HEK293 (cell line): ENCODE results near the gene FPR1.

Source experiments
- CTCF ChIA-PET: fragments of 350-600 bp; formaldehyde crosslinking; extraction: SDS; loops from one replicate; lab custom pipeline; 2021; ENCODE audit warnings: antibody characterized with exemption; lab: Yijun Ruan, JAX
- POLR2A ChIA-PET: fragments of 300-600 bp; formaldehyde crosslinking; extraction: SDS; loops from one replicate; lab custom pipeline; 2020; ENCODE audit warnings: antibody characterized with exemption, inconsistent platforms; lab: Yijun Ruan, JAX
- H3K27ac ChIP-seq: fragments of 200-500 bp; sonication (Bioruptor generic); 2 replicates; pipeline ENCODE4 v1.5.1; 2014; ENCODE audit warnings: low read depth, low read length, control low read depth, inconsistent platforms; ENCODE audit errors: extremely low read depth
- H3K36me3 ChIP-seq, 2 experiments: fragments of 200-500 bp in 1 of 2; sonication (Bioruptor generic) in 1 of 2; 1 replicate in 1 of 2; 2 replicates in 1 of 2; pipeline ENCODE4 v1.5.1; 2014 to 2017; ENCODE audit warnings: inconsistent platforms in 2 of 2, low read length in 2 of 2; ENCODE audit not compliant: control insufficient read depth in 2 of 2, insufficient read depth in 1 of 2
- H3K4me1 ChIP-seq: fragments of 200-500 bp; sonication (Bioruptor generic); 2 replicates; pipeline ENCODE4 v1.5.1; 2014; ENCODE audit warnings: mild to moderate bottlenecking, low read length, inconsistent platforms; ENCODE audit not compliant: control insufficient read depth, insufficient read depth
- H3K4me3 ChIP-seq: 2 replicates; pipeline ENCODE4 v1.5.1; 2011; ENCODE audit warnings: low read depth, mild to moderate bottlenecking, control low read depth, low read length, moderate library complexity
- H3K9me3 ChIP-seq: fragments of 200-500 bp; sonication (Bioruptor generic); 2 replicates; pipeline ENCODE4 v1.5.1; 2014; ENCODE audit warnings: low read depth, low read length, inconsistent platforms; ENCODE audit not compliant: control insufficient read depth, insufficient read depth
- EGR2 ChIP-seq: fragments of 450-650 bp; formaldehyde crosslinking; IDR thresholded peaks from 2 replicates; pipeline ENCODE4 v1.5.1; 2016; ENCODE audit warnings: low read depth, missing biosample characterization, missing genetic modification characterization
- HOXD13 ChIP-seq: sonication (generic); formaldehyde crosslinking; IDR thresholded peaks from 2 replicates; pipeline ENCODE4 v1.8.0; 2022; ENCODE audit warnings: missing genetic modification reagents, borderline replicate concordance
- INSM2 ChIP-seq: fragments of 450-650 bp; formaldehyde crosslinking; IDR thresholded peaks from 2 replicates; pipeline ENCODE4 v1.5.1; 2016; ENCODE audit warnings: missing biosample characterization, missing genetic modification characterization
- KLF16 ChIP-seq: fragments of 450-650 bp; formaldehyde crosslinking; IDR thresholded peaks from 2 replicates; pipeline ENCODE4 v1.5.1; 2017; ENCODE audit warnings: missing biosample characterization, missing genetic modification characterization
- KLF9 ChIP-seq: fragments of 450-650 bp; formaldehyde crosslinking; IDR thresholded peaks from 2 replicates; pipeline ENCODE4 v1.5.1; 2016; ENCODE audit warnings: missing biosample characterization, missing genetic modification characterization, low read depth
- MZF1 ChIP-seq: fragments of 450-650 bp; formaldehyde crosslinking; IDR thresholded peaks from 2 replicates; pipeline ENCODE4 v1.5.1; 2017; ENCODE audit warnings: missing biosample characterization, missing genetic modification characterization, borderline replicate concordance
- REST ChIP-seq: fragments of 450-650 bp; formaldehyde crosslinking; IDR thresholded peaks from 2 replicates; pipeline ENCODE4 v1.5.1; 2016; ENCODE audit warnings: missing biosample characterization, missing genetic modification characterization
- WT1 ChIP-seq: fragments of 450-650 bp; formaldehyde crosslinking; IDR thresholded peaks from 2 replicates; pipeline ENCODE4 v1.5.1; 2016; ENCODE audit warnings: missing biosample characterization, missing genetic modification characterization
- ZBTB49 ChIP-seq: fragments of 450-650 bp; formaldehyde crosslinking; IDR thresholded peaks from 2 replicates; pipeline ENCODE4 v1.5.1; 2016; ENCODE audit warnings: missing biosample characterization, missing genetic modification characterization, low read depth
- ZNF175 ChIP-seq: fragments of 450-650 bp; formaldehyde crosslinking; IDR thresholded peaks from 2 replicates; pipeline ENCODE4 v1.5.1; 2016; ENCODE audit warnings: missing biosample characterization, missing genetic modification characterization
- ZNF211 ChIP-seq: fragments of 450-650 bp; formaldehyde crosslinking; IDR thresholded peaks from 2 replicates; pipeline ENCODE4 v1.5.1; 2016; ENCODE audit warnings: low read depth, missing biosample characterization, missing genetic modification characterization
- ZNF24 ChIP-seq: fragments of 450-650 bp; formaldehyde crosslinking; IDR thresholded peaks from 2 replicates; pipeline ENCODE4 v1.5.1; 2016; ENCODE audit warnings: missing biosample characterization, missing genetic modification characterization
- ZNF266 ChIP-seq: fragments of 450-650 bp; formaldehyde crosslinking; IDR thresholded peaks from 2 replicates; pipeline ENCODE4 v1.5.1; 2016; ENCODE audit warnings: missing biosample characterization, missing genetic modification characterization, low read depth
- ZNF302 ChIP-seq: fragments of 450-650 bp; formaldehyde crosslinking; IDR thresholded peaks from 2 replicates; pipeline ENCODE4 v1.5.1; 2016; ENCODE audit warnings: missing biosample characterization, missing genetic modification characterization, low read depth
- ZNF311 ChIP-seq: fragments of 450-650 bp; formaldehyde crosslinking; IDR thresholded peaks from 2 replicates; pipeline ENCODE4 v1.5.1; 2017; ENCODE audit warnings: missing biosample characterization, missing genetic modification characterization, borderline replicate concordance
- ZNF366 ChIP-seq: fragments of 450-650 bp; formaldehyde crosslinking; conservative IDR thresholded peaks from 2 replicates; pipeline ENCODE4 v1.5.1; 2016; ENCODE audit warnings: missing biosample characterization, missing genetic modification characterization
- ZNF514 ChIP-seq: fragments of 450-650 bp; formaldehyde crosslinking; IDR thresholded peaks from 2 replicates; pipeline ENCODE4 v1.5.1; 2016; ENCODE audit warnings: missing biosample characterization, missing genetic modification characterization
- ZNF530 ChIP-seq: fragments of 450-650 bp; formaldehyde crosslinking; IDR thresholded peaks from 2 replicates; pipeline ENCODE4 v1.5.1; 2016; ENCODE audit warnings: low read depth, missing biosample characterization, missing genetic modification characterization
- ZNF76 ChIP-seq: fragments of 450-650 bp; formaldehyde crosslinking; IDR thresholded peaks from 2 replicates; pipeline ENCODE4; 2016; ENCODE audit warnings: low read depth, missing biosample characterization, missing genetic modification characterization, borderline replicate concordance
- ZNF843 ChIP-seq: fragments of 450-650 bp; formaldehyde crosslinking; IDR thresholded peaks from 2 replicates; pipeline ENCODE4 v1.5.1; 2016; ENCODE audit warnings: missing biosample characterization, missing genetic modification characterization

The FPR1 gene

GRCh38 chr19:51755571-51755970 is 3.9 kb upstream of the FPR1 start:
- TF ChIP-seq ZNF530 (tag by site-specific recombination), result no peak
- TF ChIP-seq ZNF175 (tag by site-specific recombination), result no peak
- TF ChIP-seq EGR2, result no peak
- no peak for TF ChIP-seq INSM2 (tag by site-specific recombination)
- no peak for TF ChIP-seq ZNF302
- TF ChIP-seq WT1, result no peak
- no peak for TF ChIP-seq ZNF366 (tag by site-specific recombination)
- no peak for TF ChIP-seq HOXD13 (CRISPR knock-in tag)
- TF ChIP-seq REST (tag by site-specific recombination), result no peak
- no peak for TF ChIP-seq ZNF266
- no peak for TF ChIP-seq ZNF311 (tag by site-specific recombination)
- TF ChIP-seq KLF16 (tag by site-specific recombination), result no peak
- no peak for TF ChIP-seq ZNF843
- no peak for TF ChIP-seq ZNF24
- no peak for TF ChIP-seq ZNF76 (tag by site-specific recombination)
- TF ChIP-seq MZF1 (tag by site-specific recombination), result no peak
- TF ChIP-seq ZNF514, result no peak
- TF ChIP-seq ZBTB49 (tag by site-specific recombination), result no peak
- no peak for TF ChIP-seq KLF9 (tag by site-specific recombination)
- CTCF ChIA-PET, result interaction anchor here (2.1 kb wide), 1 partner anchor 22 kb away, joined by 8 read pairs; no protein-coding TSS in a partner anchor

GRCh38 chr19:51754770-51755169 is 3.1 kb upstream of the FPR1 start:
- TF ChIP-seq ZNF211 (tag by site-specific recombination), result no peak
- H3K4me3 ChIP-seq, result no peak overlapping the region
- no peaks in the 10 kb centered on the region for H3K4me1 ChIP-seq
- no peak overlapping the region for H3K27ac ChIP-seq
- H3K36me3 ChIP-seq, result no peaks in the 10 kb centered on the region
- ChIA-PET POLR2A (no interaction called here), CTCF (interaction anchor here (2.1 kb wide), 1 partner anchor 23 kb away, joined by 8 read pairs; no protein-coding TSS in a partner anchor)
- no peaks in the 10 kb centered on the region for H3K9me3 ChIP-seq

More at GRCh38 chr19:51755571-51755970, 3.9 kb upstream of the FPR1 start:
- POLR2A ChIA-PET, result no interaction called here
- Histone ChIP-seq H3K36me3 (no peaks in the 10 kb centered on the region), H3K27ac (no peak overlapping the region), H3K9me3 (no peaks in the 10 kb centered on the region), H3K4me3 (no peak overlapping the region), H3K4me1 (no peaks in the 10 kb centered on the region)
